HG03045 (cell line): Measurements from ENCODE around the gene CYP24A1.

Experiments used
- ATAC-seq: cut with Tn5 transposase; IDR thresholded peaks from one replicate; pipeline ENCODE4 v1.9.1; 2021; ENCODE audit warnings: mild to moderate bottlenecking, moderate library complexity; ENCODE audit not compliant: unreplicated experiment

CYP24A1 gene

DNA sequence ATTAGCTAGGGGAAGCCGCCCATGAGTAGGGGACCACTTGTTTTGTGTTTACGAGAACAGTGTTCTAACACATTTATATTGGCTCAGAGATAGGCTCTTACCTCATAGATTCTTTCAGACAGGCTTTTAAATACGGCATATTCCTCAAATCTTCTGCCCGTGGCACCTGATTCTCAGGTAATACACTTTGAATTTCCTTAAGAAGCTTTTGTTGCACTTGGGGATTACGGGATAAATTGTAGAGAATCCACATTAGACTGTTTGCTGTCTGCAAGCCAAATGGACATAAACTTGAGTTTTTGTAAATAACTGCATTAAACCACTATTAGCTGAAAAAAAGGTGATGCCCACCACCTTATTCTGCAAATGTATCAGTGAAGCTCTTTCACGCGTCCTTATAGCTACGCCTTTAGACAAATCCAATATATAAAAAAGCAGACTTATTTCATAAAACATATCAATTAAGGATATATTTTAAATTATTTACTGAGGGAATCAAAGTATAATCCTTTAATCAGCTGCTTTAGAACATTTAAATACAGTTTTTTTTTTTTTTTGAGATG lies 14.8 kb downstream of the CYP24A1 start:
- ATAC-seq: no peak

DNA sequence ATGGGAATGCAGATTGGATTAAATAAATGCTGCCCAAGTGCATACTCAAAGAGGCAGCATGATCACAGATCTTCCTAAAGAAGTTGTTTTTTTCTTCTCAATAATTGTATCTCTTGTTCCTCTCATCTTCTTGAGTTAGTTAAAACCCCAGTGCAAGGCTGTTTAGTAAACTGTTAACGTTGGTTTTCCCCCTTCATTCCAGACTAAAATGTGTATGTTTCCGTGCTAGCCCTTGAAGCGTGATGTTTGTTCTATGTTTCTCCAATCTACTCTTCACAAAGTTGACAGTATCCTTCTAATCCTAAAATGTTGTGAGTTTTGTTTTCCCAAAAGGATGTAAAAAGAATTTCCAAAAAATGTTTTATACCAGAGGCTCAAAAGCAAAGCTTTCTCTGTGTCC lies 15.6 kb downstream of the CYP24A1 start:
- ATAC-seq: no peak

DNA sequence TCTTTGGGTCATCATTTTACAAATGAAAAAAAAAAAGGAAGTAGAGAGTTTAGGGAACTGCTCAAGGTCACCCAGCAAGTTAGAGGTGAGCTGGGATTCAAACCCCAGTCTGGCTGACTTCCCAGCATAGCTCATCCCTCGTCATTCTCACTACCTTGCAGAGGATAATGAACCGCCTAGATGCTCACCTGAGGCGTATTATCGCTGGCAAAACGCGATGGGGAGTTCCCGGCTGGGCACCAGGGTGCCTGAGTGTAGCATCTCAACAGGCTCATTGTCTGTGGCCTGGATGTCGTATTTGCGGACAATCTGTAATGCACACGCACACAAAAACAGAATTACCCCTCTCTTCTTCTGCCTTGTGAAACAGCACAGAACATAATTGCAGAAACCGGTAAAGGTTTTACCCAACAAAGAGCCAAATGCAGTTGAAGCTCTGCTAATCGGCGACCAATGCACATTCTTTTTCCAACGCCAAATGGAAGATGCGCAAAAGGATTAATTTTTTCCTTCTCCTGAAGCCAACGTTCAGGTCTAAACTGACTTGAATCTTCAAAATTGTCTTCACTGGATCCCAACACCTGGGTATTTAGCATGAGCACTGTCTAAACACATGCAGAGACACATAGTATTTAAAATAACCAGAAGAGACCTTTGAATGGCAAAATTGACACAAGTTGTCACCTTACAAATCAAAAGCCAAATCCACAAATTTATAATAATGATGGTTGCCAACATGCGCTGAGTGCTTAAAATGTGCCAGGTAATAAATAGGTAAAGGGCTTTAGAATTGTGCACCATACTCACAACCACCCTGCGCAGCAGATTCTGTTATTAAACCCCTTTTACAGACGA lies 16.6 kb downstream of the CYP24A1 start:
- ATAC-seq: no peak

GRCh38 chr20:54156522-54156921 lies 17.3 kb downstream of the CYP24A1 start:
- ATAC-seq: no peak

DNA sequence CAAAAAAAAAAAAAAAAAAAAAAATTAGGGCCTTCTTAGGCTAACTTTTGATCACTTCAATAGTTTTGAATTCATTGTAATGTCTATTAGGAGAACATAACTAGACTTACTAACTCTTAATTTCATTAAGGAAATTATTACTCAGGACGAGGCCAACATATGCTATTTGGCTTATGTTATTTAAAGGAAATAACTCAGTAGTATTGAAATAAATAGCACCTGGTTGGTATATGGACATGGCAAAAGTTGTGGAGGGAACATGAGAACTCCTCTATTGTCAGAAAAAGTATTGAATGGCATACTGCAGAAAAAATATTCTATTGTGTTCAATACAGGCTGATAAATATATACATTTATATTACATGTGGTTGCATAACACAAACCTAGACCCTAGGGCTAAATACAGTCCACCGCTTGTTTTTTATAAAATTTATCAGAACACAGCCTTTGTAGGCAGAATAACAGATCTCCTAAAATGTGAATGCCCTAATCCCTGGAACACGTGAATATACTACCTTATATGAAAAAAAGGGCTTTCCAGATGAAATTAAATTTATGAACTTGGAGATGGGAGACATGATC lies 18.0 kb downstream of the CYP24A1 start:
- ATAC-seq: no peak

DNA sequence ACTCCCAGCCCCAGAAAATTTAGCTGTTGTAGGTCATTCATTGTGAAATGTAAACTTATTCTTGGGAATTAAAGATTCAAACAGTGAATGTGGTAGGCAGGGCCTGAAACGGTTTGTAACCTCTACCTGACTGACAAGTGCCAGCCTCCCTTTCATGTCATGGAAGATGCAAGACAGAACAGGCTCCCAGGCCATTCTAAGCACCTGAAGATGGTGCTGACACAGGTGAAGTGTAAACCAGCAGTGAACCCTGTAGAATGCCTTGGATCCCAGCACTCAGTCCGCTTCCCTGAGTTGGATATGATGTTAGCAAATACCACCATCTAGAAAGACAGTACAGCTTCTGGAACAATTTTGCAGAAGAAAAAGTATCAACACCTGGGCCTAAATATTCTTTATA lies 19.3 kb downstream of the CYP24A1 start:
- ATAC-seq: no peak

DNA sequence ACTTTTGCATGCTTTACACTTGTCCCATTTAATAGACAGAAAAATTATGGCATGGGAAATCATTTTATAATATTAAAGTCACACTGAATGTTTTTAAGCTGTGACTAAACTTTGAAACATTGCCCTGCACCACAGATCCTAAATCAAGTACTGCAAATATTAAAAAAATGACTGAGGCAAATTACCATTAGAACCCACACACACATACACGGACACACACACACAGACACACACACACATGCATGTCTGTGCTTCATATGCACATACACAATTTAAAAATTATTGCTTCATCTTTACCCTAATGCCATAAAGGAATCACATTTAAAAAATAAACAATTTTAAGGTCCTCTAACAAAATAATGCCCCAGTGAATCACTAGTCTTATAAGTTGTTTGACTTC lies 19.9 kb downstream of the CYP24A1 start:
- no peak for ATAC-seq

GRCh38 chr20:54153041-54153327 lies 20.8 kb downstream of the CYP24A1 start:
- ATAC-seq: no peak

- ATAC-seq: no peak
These were observed 21.4 kb downstream of the CYP24A1 start for GRCh38 chr20:54152227-54153040.

GRCh38 chr20:54151511-54152226 lies 22.1 kb downstream of the CYP24A1 start:
- ATAC-seq: no peak

DNA sequence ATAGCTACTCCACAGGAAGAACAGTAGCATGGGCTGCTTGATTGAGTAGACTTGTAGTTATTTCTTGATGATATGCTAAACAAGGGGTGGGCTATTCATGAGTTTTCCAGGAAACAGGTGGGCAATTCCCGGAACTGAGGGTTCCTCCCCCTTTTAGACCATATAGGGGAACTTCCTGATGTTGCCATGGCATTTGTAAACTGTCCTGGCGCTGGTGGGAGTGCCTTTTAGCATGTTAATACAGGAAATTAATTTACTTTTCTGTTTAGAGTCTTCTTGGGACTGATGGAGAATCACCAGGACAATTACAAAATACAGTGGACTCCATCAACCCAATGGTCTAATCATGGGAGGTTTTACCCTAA lies 22.7 kb downstream of the CYP24A1 start:
- ATAC-seq: no peak

GRCh38 chr20:54149765-54150264 lies 24.0 kb downstream of the CYP24A1 start:
- no peak for ATAC-seq

DNA sequence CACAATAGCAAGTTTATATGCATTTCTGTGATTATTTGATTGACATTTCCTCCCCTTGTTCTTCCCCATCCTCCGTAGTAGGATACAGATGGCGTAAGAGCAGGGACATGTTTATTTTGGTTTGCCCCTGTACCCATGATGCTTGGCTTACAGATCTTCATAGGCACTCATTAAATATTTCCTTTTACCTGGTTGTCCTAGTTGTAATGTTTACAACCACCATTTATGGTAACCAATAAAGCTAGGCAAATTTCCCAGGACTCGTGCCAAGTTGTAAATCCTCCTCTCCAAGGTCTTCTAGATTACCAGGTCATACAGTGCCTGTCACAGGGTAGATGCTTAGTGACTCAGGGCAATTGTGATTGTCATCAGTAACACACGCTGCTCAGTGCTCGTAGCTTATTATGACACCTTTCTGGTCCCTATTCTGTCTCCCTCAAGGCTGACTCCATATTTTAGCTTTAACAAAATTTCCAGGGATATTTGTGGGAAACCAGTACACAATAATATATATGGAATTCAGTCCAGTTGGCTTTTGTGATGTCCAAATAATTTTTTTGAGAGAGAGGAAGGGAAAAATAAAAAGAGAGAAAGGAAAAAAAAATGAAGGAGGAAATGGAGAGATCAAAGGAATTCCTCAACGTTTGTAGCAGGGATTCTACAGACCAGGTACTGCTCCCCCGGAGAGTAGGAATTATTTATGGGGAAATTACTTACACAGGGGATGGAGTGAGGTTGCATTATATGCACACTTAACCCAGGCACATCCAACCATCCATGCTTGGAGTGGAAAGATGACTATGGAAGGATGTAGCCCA lies 24.6 kb downstream of the CYP24A1 start:
- ATAC-seq: no peak

DNA sequence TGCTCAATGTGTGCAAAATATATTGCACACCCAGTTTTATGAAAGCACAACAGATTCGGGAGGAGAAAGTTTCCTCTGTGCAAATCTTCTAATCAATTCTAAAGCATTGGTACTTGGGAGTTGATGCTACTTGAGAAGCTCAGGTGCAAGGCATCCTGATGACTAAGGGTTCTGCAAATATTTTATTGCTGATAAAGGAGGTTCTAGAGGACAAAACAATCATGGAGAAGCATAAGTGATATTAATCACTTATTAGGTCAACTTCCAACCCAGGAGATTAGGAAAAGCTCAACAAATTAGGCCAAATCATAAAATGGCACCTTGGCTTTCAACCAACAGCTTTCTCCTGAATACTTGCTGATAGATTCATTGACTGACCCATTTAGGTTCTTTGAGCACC lies 27.1 kb downstream of the CYP24A1 start:
- no peak for ATAC-seq

GRCh38 chr20:54144847-54145414 lies 28.9 kb downstream of the CYP24A1 start:
- no peak for ATAC-seq

- no peak for ATAC-seq
These were observed 32.7 kb downstream of the CYP24A1 start for GRCh38 chr20:54140927-54141566.

DNA sequence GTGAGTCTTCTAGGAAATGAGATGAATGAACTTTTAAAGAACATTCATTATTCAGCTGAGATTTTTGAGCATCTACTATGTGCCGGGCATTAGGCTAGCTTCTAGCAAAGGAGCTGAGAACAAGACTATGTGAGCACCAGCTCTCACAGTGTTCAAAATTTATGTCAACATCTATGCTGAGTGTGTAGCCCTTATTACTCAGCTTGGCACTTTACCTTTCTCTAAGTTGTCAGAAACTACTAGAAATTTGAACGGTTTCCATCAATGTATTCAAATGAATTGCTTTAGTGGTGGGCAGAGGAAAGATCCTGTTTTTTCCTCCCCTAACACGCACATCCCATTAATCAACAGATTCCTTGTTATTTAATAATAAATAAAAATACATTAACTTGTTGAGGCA lies 33.3 kb downstream of the CYP24A1 start:
- ATAC-seq: no peak

DNA sequence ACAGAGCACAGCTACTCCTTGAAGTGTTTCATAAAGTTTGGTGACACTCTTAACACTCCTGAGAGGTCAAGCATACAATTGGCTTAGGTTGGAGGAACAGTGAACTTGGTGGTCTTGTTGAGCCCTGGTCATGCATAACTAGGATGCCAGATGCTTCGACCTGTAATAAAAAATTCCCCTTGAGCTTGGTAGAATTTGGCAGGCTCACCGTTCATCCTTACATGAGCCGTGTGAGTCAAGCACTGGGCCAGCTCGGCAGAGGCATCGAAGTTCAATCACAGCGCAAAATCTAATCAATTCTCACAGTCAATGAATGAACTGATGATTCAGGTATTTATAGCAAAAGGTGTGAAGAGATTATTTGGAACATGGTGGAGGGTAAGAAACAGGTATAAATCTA lies 33.7 kb downstream of the CYP24A1 start:
- no peak for ATAC-seq

DNA sequence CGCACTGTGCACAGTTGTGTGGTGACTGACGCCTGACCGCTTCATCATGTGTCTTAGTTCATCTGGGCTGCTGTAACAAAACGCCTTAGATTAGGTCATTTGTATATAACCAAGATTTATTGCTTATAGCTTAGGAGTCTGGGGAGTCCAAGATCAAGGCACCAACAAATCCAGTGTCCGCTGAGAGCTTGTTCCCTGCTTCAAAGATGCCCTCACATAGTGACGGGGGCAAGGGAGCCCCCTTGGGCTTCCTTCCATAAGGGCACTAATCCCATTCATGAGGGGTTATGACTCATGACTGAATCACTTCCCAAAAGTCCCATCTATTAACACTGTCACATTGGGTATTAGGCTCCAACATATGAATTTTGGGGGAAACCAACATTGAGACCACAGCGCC lies 34.6 kb downstream of the CYP24A1 start:
- ATAC-seq: no peak
